ENCODE measurements around the gene FRG2C.
"Not testable (repeated sequence)": the region's sequence is repeated elsewhere in the genome, so short reads cannot be mapped to it uniquely, and the experiment has no call there.

Gene FRG2C

DNA sequence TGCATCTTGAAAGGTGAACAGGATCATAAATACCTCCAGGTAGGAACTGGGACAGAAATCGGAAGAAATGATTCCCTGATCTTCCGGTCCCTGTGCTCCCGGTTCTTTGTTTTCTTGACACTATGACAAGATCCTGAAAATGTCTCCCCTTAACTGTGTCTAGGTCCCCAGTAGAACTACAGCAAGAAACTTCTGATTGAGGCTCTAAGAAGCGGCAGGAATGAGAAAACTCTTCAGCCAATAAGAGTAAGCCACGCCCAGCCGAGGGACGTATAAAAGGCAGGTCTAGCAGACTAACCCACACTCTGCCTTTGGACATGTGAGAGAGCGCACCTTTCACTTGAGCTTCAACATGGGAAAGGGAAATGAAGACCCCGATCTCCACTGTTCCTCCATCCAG lies at the start of gene FRG2C:
FRG2C (plus strand) TSS at position 301 of the 400 bp plus-strand sequence; CDS start at position 353, 52 bp downstream.
- not testable (repeated sequence) for DNase-seq (ENCODE audit: low spot score)

DNA sequence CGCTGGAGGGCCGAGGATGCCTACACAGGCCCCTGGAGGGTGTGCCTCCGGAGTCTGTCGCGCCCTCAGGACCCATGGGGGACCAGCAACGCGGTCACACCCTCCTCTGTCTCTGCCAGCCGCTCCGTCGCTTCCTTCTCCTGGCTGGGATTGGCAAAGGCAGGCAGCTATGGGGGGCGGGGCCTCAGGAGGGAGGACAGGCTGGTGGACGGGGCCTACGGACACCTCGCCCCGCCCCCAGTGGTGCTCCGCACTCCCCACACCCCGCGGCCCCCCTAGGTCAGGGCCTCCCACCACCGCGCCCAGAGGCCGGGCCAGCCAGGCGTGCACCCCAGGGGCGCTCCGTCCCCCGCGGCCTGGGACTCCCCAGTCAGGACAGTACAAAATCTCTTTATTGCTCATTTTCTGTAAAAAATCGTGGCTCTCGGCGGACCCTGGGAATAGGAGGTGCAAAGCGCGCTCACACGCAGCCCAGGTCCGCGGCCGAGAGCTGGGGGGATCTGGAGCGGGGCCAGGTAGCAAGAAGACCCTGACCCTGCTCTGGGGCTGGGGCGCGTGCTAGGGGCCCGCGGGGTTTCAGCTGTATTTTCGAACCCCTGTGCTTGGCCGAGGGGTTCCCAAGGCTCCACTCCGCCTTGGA lies 45.3 kb upstream of the FRG2C start:
- not testable (repeated sequence) for DNase-seq (ENCODE audit: low spot score)

DNA sequence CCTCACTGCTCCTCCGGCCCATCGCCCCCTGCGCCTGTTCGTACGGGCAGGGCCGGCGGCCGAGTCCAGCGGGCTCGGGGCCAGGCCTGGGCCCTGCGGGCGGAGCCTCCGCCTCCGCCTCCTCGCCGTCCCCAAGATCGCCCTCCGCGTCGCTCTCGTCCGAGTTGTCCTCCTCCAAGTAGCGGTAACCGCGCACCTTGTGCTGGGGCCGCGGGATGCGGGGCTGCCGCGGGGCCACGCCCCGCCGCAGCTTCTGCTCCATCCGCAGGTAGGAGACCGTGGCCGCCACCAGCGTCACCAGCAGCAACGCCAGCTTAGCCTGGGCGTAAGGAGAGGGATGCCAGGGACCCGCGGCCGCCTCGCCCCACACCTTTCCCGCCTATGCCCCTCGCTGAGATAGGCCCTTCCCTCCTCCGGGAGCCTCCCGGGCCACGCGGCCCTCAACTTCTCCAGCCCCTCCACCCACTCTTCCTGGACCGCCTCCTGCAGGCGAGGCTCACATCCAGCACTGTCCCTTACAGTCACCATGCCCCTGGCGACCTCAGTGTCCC lies 44.6 kb upstream of the FRG2C start:
- DNase-seq (ENCODE audit: low spot score) = not testable (repeated sequence)

DNA sequence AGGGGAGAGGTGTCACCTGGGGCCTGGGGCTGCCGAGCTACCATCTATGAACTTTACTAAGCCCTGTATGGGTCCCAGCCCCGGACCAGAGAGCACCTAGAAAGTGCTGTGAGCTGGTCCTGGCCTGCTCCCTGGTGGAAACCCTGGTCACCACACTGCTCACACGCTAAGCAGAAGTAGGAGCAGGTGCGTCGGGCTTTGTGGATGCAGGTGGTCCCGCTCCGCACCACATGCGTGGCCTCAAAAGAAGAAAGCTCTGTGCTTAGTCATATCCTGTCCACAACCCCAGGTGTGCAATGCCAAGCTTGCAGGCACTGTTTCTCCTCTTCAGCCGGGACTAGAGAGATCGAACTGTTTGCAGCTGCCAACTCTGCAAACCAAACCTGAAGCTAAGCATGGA lies 42.4 kb upstream of the FRG2C start:
- not testable (repeated sequence) for DNase-seq (ENCODE audit: low spot score)

DNA sequence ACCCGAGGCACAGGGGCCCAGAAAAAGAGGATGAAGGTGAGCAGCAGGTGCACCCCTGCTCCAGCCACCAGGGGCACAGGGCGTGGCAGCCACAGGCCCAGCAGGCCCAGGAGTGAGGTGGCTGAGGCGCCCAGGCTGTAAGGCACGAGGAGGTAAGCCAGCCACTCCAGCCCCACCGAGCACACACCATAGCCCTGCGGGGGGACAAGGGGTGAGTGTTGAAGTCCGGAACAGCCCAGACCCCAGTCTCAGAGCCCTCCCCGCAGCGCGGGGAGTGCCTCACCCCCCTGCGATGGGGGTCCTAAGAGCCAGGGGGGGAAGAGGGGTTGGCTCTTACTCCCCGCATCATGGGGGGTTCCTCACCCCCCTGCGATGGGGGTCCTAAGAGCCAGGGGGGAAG lies 40.5 kb upstream of the FRG2C start:
- DNase-seq (ENCODE audit: low spot score) = not testable (repeated sequence)

DNA sequence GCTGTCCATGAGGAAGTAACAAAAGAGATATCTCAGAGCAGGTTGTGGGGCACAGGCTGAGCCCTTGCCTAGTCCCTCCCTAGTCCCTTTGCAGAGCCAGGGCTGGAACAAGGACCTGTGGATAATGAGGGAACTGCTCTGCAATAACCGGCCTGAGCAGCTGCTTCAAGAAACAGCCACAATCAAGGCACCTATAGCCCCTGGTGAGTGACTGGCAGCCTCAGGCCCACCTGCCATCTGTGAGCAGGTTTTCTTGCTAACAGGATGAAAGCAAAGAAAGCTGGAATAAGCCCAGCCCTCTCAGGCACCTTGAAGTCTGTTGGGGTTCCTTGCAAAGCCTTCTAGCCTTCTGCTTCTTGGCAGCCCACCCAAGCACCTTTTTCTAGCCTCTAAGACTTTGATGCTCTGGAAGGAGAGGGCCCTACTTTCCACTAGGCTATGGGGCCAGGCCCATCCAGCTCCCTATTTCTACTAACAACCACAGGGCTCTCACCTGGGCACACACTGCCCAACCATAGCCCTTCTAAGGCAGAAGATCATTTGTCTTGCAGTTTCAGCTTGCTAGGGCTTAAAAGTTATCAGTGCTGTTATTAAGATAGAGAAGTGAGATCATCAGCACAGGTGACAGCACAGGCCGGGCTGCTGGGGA lies 33.1 kb upstream of the FRG2C start:
- DNase-seq (ENCODE audit: low spot score) = not testable (repeated sequence)

DNA sequence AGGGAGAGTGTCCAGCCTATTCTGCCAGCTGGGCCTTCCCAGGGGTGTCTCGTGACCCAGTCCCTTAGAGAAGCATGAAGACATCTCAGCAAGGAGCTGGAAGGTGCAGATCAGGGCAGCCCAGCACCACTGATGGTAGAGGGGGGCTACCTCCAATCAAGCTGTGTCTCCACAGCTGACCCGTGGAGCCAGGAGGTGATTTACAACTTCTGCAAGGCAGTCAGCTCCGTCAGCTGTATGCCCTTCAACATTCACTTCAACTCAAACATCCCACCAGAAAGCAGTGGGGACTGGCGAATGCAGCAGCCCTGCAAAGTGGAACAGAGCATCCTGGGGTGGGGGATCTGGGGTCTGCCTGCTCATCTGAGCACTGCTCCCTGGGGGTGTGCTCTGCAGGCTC lies 32.6 kb upstream of the FRG2C start:
- no peak for DNase-seq (ENCODE audit: low spot score)

DNA sequence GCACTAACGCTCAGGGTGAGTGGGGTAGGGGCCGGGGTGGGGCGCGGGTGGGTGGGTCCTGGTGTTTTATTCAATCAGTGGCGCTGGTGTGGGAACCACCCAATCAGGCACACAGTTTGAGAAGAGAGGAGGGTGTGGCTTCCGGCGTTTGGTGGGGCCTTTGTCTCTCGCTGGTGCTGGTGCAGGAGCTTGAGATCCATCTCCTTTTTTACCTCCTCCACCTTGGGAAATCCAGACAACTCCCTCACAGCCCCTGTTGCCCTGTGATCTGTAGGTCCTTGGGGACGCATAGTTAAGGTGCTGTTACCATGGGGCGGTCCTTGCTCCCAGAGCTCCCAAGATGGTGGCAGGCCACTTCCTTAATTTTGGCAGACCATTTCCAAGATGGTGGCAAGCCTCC lies 25.2 kb upstream of the FRG2C start:
- not testable (repeated sequence) for DNase-seq (ENCODE audit: low spot score)

DNA sequence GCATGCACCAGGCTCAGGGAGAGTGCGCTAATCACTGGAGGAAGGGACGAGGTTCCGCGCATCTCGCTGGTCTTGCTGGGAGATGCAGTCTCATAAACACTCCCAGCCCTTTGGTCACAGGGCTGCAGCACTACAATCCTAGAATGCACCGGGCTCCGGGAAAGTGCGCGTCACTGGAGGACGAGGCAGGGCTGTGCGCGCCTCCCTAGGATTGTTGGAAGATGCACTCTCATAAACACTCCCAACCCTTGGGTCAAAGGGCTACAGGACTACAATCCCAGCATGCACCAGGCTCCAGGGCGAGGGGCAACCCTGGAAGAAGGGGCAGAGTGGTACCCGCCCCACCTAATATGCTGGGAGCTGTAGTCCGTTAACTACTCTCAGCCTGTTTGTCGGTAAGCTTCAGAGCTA lies 23.0 kb upstream of the FRG2C start:
- DNase-seq (ENCODE audit: low spot score) = peak; percentile 6

DNA sequence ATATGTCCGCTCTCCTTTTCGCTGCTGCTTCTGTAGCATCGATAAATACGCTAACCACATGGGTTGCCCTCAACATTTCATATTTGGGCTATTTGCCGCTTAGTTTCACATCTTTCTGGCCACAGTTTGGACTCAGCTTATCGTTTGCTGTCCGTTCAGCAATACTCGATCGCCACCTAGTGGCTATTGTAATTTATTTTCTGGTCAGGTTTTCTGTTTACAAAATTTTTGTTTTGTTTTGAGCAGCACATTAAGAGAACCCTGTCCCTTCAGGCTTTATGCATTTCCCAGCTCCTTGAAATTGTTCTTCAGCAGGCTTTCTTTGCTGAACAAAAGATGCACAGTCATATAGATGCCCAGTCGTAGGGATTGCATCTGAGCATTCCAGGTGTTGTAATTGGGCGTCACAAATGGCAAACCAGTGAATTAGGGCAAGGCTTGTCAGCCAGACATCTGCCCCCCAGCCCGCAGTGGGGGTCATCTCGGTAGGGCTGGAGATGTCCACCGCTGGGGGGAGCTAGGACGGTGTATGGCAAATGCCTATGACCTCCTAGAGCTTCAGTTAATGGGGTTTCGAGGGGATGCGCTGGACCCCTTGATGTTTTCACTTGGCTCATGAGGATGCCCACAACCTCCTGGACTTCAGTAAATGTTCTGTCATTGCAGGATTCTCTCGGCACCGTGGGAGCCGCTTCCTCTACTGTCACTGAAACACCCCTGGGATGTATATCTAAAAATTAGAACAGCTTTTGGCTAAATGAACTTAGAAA lies 20.9 kb upstream of the FRG2C start:
- peak; percentile 13 for DNase-seq (ENCODE audit: low spot score)

DNA sequence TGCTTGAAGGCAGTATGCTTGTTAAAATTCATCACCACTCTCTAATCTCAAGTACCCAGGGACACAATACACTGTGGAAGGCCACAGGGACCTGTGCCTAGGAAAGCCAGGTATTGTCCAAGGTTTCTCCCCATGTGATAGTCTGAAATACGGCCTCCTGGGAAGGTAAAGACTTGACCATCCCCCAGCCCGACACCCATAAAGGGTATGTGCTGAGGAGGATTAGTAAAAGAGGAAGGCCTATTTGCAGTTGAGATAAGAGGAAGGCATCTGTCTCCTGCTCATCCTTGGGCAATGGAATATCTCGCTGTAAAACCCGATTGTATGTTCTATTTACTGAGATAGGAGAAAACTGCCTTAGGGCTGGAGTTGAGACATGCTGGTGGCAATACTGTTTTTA lies 18.6 kb upstream of the FRG2C start:
- not testable (repeated sequence) for DNase-seq (ENCODE audit: low spot score)

DNA sequence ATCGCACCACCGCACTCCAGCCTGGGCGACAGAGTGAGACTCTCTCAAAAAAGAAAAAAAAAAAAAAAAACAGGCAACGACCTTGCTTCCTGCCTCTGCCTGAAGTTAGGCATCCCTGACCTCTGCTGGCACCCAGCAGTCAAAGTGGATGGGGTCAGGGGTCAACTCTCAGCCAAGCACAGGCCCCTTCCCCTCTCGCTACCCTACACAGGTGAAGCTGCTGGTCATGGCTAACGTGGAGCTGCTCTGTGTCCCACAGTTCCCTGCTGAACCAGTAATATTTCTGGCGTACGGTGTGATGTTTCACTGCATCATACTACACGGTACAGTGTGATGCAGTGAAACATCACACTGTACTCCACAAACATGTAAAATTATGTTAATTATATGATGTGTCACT lies 13.9 kb upstream of the FRG2C start:
- DNase-seq (ENCODE audit: low spot score) = no peak

DNA sequence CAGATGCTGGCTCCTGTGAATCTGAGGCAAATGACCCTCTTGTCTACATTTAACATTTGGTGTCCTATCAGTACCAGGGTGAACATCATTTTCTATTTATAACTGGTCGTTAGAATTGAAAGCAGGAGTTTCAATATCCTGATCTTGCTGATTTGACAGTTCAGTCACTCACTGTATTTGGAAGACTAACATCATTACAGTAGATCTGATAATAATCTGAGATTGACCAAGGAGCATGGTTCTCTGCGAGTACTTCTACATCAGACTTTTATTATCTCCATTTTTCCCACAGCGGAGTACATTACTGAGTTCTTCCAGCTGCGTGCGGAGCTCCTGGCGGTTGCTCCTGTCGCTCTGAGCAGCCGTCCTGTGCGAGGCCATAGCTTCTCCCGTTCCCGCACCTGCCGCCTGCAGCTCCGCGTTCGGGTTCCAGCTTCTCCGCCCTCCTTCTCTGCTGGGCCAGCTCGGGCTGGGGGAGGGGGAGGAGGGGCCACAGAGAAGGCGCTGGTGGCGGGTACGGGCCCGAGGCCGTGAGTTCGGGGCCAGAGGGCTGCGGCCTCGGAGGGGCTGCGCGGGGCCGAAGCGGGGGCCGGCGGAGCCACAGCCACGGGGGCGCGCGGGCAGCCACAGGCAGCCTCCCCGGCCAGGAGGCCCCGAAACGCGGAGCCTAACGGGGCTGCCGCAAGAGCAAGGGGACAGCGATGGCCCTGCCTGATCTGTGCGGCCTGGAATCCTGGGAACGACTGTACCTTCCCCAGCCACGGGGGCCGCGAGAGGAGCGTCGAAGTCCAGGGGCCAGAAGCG lies 8.8 kb upstream of the FRG2C start:
- not testable (repeated sequence) for DNase-seq (ENCODE audit: low spot score)

DNA sequence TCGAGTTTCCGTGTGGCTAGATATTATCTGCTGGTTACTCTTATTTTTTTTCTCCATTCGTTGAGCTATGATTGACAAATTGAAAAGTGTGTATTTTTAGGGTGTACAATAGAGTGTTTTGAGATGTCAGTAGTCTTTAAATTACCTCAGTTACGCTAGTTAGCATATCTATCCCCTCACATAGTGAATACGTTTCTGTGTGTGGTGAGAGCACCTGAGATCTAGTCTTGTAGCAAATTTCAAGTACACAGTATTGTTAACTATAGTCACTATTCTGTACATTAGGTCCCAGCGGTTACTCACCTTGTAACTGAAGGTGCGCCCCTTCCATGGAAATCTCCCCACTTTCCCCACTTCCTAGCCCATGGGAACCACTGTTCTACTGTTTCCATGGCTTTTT lies 8.2 kb upstream of the FRG2C start:
- not testable (repeated sequence) for DNase-seq (ENCODE audit: low spot score)

DNA sequence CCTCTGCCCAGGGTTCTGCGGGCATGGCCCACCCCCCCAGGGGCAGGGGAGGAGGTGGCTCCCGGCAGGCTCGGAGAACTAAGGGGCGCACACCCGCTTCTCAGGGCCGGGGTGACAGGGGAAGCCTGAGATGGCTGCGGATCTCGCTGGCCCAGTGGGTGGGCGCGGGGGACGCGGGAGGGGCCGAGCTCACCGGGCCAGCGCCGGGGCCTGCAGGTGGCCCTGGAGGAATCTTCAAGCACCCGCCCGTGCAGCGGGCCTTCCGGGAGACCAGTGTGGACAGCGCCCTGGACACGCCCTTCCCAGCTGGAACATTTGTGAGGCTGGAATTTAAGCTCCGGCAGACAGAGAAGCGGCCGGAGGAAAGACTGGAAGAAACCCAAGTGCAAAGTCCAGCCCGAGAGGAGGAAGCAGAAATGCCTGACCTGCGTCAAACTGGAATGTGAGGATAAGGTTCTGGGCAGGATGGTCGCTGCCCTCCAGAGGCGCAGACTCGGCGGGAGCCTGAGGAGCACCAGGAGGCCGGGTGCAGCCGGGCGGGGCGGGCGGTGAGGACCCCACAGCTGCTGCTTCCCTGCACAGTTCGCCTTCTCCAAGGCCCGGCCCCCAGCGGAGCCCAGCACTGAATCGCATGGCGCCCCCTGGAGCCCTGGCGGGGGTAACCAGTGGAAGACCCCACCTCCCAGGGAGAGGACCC lies 5.6 kb upstream of the FRG2C start:
- not testable (repeated sequence) for DNase-seq (ENCODE audit: low spot score)

DNA sequence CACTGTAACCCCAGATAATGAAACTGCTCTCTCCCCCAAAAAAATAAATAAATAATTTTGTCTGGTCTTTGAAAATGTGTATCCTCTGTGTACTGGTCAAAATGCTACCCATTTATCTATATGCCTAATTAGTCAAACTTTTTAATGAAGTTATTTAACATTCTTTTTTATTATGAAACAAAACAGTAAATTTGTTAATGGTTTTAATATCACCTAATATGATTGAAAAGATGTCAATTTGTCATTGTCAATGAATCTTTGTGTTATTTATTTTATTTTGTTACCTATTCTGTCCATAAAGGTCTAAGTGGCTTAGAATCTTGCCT lies 5.1 kb upstream of the FRG2C start:
- DNase-seq (ENCODE audit: low spot score) = not testable (repeated sequence)

DNA sequence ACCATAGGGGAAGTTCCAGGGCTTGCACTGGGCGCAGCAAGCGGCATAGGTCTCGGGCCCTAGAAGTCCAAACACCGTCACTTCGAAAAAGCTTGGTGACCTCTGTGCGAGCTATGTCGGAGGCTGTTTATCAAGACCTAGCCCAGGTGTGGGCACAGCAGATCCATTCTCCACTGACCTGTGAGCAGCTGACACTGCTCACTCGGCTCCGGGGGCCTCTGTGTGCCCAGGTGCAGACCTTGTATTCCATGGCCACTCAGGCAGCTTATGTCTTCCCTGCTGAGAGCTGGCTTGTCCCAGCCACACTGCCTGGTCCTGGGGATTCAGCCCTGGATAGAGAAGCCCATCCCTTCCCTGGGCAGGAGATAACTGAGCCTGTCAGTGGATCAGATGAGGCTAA lies 1.5 kb downstream of the FRG2C start:
- DNase-seq (ENCODE audit: low spot score) = not testable (repeated sequence)

DNA sequence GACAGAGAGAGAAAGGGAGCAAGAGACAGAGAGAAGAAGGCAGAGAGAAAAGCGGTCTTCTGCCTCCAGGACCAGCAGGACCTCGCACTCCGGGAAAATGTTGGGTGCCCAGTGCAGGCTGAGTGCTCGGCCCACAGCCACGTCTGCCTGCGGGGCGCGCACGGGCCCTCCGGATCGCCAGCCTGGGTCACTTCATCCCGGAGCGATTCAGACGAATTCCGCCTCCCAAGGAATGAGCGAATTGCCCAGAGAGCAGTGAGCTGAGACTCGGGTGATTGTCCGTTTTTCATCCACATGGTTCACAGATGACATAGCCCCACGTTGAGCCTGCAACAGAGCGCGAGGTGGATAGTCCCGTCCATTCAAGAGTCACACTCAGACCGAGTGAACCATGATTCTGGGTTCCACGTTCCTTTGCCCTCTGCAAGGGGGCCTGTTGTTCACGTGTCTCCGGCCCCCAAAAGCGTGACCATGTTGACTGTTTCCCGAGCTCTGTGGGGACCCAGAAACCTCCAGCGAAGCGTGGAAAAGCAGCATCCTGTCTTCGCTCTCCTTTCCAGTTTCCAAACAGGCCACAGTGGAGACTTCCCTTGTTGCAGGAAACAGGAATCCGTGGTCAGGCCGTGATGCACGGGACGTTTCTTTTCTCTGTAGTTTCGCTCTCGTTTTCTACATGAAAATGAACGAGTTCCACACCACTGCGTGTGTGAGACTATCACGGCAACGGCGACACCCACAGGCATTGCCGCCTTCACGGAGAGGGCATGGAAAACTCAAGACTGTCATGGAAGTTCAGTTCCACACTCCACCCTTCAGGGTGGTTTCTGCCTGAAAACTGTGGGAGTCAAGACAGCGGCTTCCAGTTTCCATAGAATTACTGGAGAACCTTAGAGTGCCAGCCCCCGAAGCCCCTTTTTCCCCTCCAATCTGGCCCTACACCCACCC lies 3.9 kb downstream of the FRG2C start:
- DNase-seq (ENCODE audit: low spot score) = not testable (repeated sequence)

DNA sequence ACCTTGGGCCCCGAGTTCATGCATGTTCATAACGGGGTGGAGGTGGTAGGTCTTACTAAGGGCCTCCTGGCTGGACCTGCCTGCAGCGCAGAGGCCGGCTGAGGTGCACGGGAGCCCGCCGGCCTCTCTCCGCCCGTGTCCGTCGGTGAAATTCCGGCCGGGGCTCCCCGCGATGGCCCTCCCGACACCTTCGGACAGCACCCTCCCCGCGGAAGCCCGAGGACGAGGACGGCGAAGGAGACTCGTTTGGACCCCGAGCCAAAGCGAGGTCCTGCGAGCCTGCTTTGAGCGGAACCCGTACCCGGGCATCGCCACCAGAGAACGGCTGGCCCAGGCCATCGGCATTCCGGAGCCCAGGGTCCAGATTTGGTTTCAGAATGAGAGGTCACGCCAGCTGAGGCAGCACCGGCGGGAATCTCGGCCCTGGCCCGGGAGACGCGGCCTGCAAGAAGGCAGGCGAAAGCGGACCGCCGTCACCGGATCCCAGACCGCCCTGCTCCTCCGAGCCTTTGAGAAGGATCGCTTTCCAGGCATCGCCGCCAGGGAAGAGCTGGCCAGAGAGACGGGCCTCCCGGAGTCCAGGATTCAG lies 4.7 kb downstream of the FRG2C start:
- peak; percentile 27 for DNase-seq (ENCODE audit: low spot score)
